Large intestine (tissue), 3 donors: ENCODE results near the gene GCK. TPM values are rescaled to one million over a fixed set of nuclear protein-coding genes. Genes with fewer than 3 reads are reported as not detected.

Experiments
- DNase-seq, 2 donors: peaks; one replicate each; pipeline versions ENCODE4 v3.0.0 to v3.0.0-alpha.2; 2013
- H3K27ac ChIP-seq: one replicate; pipeline ENCODE4 v1.5.1; 2013; ENCODE audit warnings: low read length
- H3K27me3 ChIP-seq: 2 replicates; pipeline ENCODE4 v1.6.1; 2013; ENCODE audit warnings: low read length; ENCODE audit not compliant: control insufficient read depth, insufficient read depth
- H3K36me3 ChIP-seq: 2 replicates; pipeline ENCODE4 v1.6.1; 2013; ENCODE audit warnings: low read length; ENCODE audit not compliant: control insufficient read depth, insufficient read depth
- H3K4me1 ChIP-seq: one replicate; pipeline ENCODE4 v1.6.1; 2013; ENCODE audit warnings: low read length; ENCODE audit not compliant: control insufficient read depth, insufficient read depth
- H3K4me3 ChIP-seq: one replicate; pipeline ENCODE4 v1.5.1; 2013; ENCODE audit warnings: low read length
- H3K9me3 ChIP-seq: one replicate; pipeline ENCODE4 v1.6.1; 2013; ENCODE audit warnings: mild to moderate bottlenecking, low read depth, low read length, moderate library complexity; ENCODE audit not compliant: control insufficient read depth
- WGBS: methylation state at CpG from one replicate; pipeline ENCODE4 v1.1.5; 2013; ENCODE audit warnings: low lambda C conversion rate; ENCODE audit not compliant: insufficient coverage; 5-methylcytosine and 5-hydroxymethylcytosine counted together
- polyA plus RNA-seq: library from polyadenylated mRNA; unstranded; fragments of 120-200 nt; gene quantifications from one replicate; pipeline ENCODE4 v1.2.1, GENCODE V29; 2013

GCK gene
- polyA plus RNA-seq, 1 donor: 2.3 TPM

DNA sequence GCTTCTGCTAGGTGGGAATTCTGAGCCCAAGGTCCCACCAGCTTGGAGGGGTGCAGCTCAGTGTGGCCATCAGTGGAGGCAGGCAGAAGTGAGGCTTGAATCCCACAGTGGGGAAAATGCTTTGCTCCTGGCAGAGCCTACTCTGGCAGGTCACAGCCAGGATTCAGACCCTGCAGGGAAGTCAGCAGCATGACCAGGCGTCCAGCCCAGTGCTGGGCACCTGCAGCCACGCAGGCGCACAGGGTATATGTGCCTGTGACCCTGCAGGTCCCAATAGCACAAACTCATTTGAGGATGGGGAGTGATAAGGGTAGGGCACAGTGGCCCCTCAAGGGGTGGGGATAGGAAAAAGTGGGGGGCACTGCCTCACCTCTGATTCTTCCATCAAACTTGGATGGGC lies 93.5 kb downstream of the GCK start:
- no CpG with 5 or more reads among the region's 3 CpGs for WGBS
- no peak for DNase-seq
- no peaks in the 10 kb centered on the region for H3K36me3 ChIP-seq
- no peaks in the 10 kb centered on the region for H3K9me3 ChIP-seq
- no peaks in the 10 kb centered on the region for H3K4me1 ChIP-seq
- H3K4me3 ChIP-seq: no peak overlapping the region
- no peaks in the 10 kb centered on the region for H3K27me3 ChIP-seq
- no peak overlapping the region for H3K27ac ChIP-seq

- H3K27me3 ChIP-seq: no peaks in the 10 kb centered on the region
- DNase-seq: no peak
- no peaks in the 10 kb centered on the region for H3K4me1 ChIP-seq
- no peaks in the 10 kb centered on the region for H3K9me3 ChIP-seq
- no CpG with 5 or more reads among the region's 2 CpGs for WGBS
- no peaks in the 10 kb centered on the region for H3K36me3 ChIP-seq
- no peak overlapping the region for H3K4me3 ChIP-seq
- no peak overlapping the region for H3K27ac ChIP-seq
Observed at GRCh38 chr7:44094883-44095592, 94.2 kb downstream of the GCK start.

DNA sequence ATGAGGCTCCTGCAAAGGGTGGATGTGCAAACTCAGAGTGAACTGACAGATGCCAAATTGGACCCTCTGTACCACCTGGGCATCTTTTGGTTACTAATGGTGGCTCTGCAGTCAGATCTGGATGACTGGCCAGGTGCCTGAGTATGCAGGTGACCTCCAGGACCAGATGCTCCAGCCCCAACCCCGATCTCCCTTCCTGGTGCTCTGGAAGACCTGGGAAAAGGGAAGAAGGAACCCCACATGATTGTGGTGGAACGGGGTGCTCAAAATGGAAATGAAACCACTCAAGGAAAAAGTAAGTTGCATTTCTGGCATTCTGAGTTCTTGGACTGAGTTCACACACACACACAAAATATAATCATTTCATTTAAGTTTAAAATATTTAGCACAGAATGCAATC lies 94.9 kb downstream of the GCK start:
- no peaks in the 10 kb centered on the region for H3K9me3 ChIP-seq

More for the DNA sequence above, 94.9 kb downstream of the GCK start:
- Histone ChIP-seq H3K36me3 (no peaks in the 10 kb centered on the region), H3K4me3 (no peak overlapping the region), H3K27me3 (no peaks in the 10 kb centered on the region), H3K4me1 (no peaks in the 10 kb centered on the region), H3K27ac (no peak overlapping the region)
- no peak for DNase-seq
- WGBS: no CpG with 5 or more reads among the region's 2 CpGs

Other genes with a start within 250 kb of the GCK start
- 0.72 TPM for gene SPDYE1, start 191.5 kb downstream of the GCK start, polyA plus RNA-seq
- gene DBNL, start 144.7 kb downstream of the GCK start, polyA plus RNA-seq: 66.1 TPM
- gene PGAM2, start 123.9 kb downstream of the GCK start, polyA plus RNA-seq: 4.0 TPM
- gene POLM, start 106.9 kb downstream of the GCK start, polyA plus RNA-seq: 22.7 TPM
- gene AEBP1, start 85.1 kb downstream of the GCK start, polyA plus RNA-seq: 23.1 TPM
- gene POLD2, start 65.9 kb downstream of the GCK start, polyA plus RNA-seq: 64.1 TPM
- gene MYL7, start 48.1 kb downstream of the GCK start, polyA plus RNA-seq: 0.52 TPM
- gene YKT6, start 11.5 kb upstream of the GCK start, polyA plus RNA-seq: 65.6 TPM
- 4.4 TPM for gene CAMK2B, start 136.2 kb upstream of the GCK start, polyA plus RNA-seq